Endothelial cell (in vitro differentiated cells): ENCODE measurements around the gene TTC16. TPM values are rescaled to one million over a fixed set of nuclear protein-coding genes. Genes with fewer than 3 reads are reported as not detected.

Experiments
- DNase-seq: peaks from one replicate; pipeline ENCODE4 v3.0.0; 2021; ENCODE audit warnings: low spot score
- H3K27ac Mint-ChIP-seq: one replicate; pipeline ENCODE4 v1.8.0; 2021; ENCODE audit warnings: mixed read lengths, inconsistent platforms; ENCODE audit not compliant: unreplicated experiment
- H3K27me3 Mint-ChIP-seq: one replicate; pipeline ENCODE4 v1.8.0; 2021; ENCODE audit warnings: mild to moderate bottlenecking, moderate library complexity, mixed read lengths, inconsistent platforms; ENCODE audit not compliant: unreplicated experiment
- H3K36me3 Mint-ChIP-seq: one replicate; pipeline ENCODE4 v1.8.0; 2021; ENCODE audit warnings: mild to moderate bottlenecking, low read depth, mixed read lengths, inconsistent platforms; ENCODE audit not compliant: unreplicated experiment
- H3K4me1 Mint-ChIP-seq: one replicate; pipeline ENCODE4 v1.8.0; 2021; ENCODE audit warnings: mild to moderate bottlenecking, mixed read lengths, inconsistent platforms; ENCODE audit not compliant: unreplicated experiment
- H3K4me3 Mint-ChIP-seq: one replicate; pipeline ENCODE4 v1.8.0; 2021; ENCODE audit warnings: mild to moderate bottlenecking, mixed read lengths, inconsistent platforms; ENCODE audit not compliant: unreplicated experiment
- H3K9me3 Mint-ChIP-seq: one replicate; pipeline ENCODE4 v1.8.0; 2021; ENCODE audit warnings: mixed read lengths, inconsistent platforms; ENCODE audit not compliant: unreplicated experiment
- CTCF ChIP-seq: fragments of 200-600 bp; sonication (generic); IDR thresholded peaks from one replicate; pipeline ENCODE4 v1.5.0; 2021; ENCODE audit warnings: antibody characterized with exemption; ENCODE audit not compliant: unreplicated experiment
- total RNA-seq: library from RNA; stranded (reverse); fragmentation: NEBNext Ultra II Directional; extraction: Animal tissue kit (Norgen Biotek cat#: 25700); gene quantifications from one replicate; pipeline ENCODE4 v1.2.1, GENCODE V29; 2021; ENCODE audit not compliant: unreplicated experiment

The TTC16 gene
- total RNA-seq, 1 donor from 2014 or later: 0.08 TPM

GRCh38 chr9:127708952-127709587 is 6.8 kb upstream of the TTC16 start:
- H3K36me3 Mint-ChIP-seq: no peaks in the 10 kb centered on the region
- no peak overlapping the region for H3K27ac Mint-ChIP-seq
- no peak for DNase-seq
- no peak for TF ChIP-seq CTCF
- H3K27me3 Mint-ChIP-seq: peaks cover 16% of the 10 kb centered on the region
- H3K4me1 Mint-ChIP-seq: peaks cover 19% of the 10 kb centered on the region
- H3K4me3 Mint-ChIP-seq: peak overlapping the region; percentile 58
- H3K9me3 Mint-ChIP-seq: no peaks in the 10 kb centered on the region

GRCh38 chr9:127710204-127710783 is 5.6 kb upstream of the TTC16 start:
- TF ChIP-seq CTCF: no peak
- H3K27ac Mint-ChIP-seq: no peak overlapping the region

GRCh38 chr9:127711226-127711701 is 4.6 kb upstream of the TTC16 start:
- no peak overlapping the region for H3K27ac Mint-ChIP-seq

More at GRCh38 chr9:127710204-127710783, 5.6 kb upstream of the TTC16 start:
- H3K4me1 Mint-ChIP-seq: peaks cover 19% of the 10 kb centered on the region
- H3K4me3 Mint-ChIP-seq: no peak overlapping the region
- peaks cover 18% of the 10 kb centered on the region for H3K27me3 Mint-ChIP-seq
- H3K9me3 Mint-ChIP-seq: no peaks in the 10 kb centered on the region
- no peaks in the 10 kb centered on the region for H3K36me3 Mint-ChIP-seq
- DNase-seq: no peak

GRCh38 chr9:127711831-127712274 is 4.0 kb upstream of the TTC16 start:
- no peak overlapping the region for H3K27ac Mint-ChIP-seq

More at GRCh38 chr9:127711226-127711701, 4.6 kb upstream of the TTC16 start:
- no peaks in the 10 kb centered on the region for H3K36me3 Mint-ChIP-seq
- H3K4me1 Mint-ChIP-seq: peaks cover 16% of the 10 kb centered on the region
- no peaks in the 10 kb centered on the region for H3K9me3 Mint-ChIP-seq
- H3K27me3 Mint-ChIP-seq: peaks cover 18% of the 10 kb centered on the region
- no peak for DNase-seq
- no peak overlapping the region for H3K4me3 Mint-ChIP-seq
- TF ChIP-seq CTCF: no peak

More at GRCh38 chr9:127711831-127712274, 4.0 kb upstream of the TTC16 start:
- no peak for DNase-seq
- Mint-ChIP-seq H3K4me3 (no peak overlapping the region), H3K27me3 (peaks cover 18% of the 10 kb centered on the region), H3K9me3 (no peaks in the 10 kb centered on the region), H3K4me1 (peaks cover 15% of the 10 kb centered on the region), H3K36me3 (no peaks in the 10 kb centered on the region)
- no peak for TF ChIP-seq CTCF
